SK-N-DZ (cell line): ENCODE results near the gene MEOX1.

Experiments
- DNase-seq: peaks from one replicate; pipeline ENCODE4 v3.0.0-alpha.2; 2015; ENCODE audit warnings: low spot score
- small RNA-seq, 2 experiments: library from RNA; depleted of rRNA; stranded (forward); fragments of <200 nt; gene quantifications; one replicate each; pipeline ENCODE3, GENCODE V24; 2014

MEOX1 gene

DNA sequence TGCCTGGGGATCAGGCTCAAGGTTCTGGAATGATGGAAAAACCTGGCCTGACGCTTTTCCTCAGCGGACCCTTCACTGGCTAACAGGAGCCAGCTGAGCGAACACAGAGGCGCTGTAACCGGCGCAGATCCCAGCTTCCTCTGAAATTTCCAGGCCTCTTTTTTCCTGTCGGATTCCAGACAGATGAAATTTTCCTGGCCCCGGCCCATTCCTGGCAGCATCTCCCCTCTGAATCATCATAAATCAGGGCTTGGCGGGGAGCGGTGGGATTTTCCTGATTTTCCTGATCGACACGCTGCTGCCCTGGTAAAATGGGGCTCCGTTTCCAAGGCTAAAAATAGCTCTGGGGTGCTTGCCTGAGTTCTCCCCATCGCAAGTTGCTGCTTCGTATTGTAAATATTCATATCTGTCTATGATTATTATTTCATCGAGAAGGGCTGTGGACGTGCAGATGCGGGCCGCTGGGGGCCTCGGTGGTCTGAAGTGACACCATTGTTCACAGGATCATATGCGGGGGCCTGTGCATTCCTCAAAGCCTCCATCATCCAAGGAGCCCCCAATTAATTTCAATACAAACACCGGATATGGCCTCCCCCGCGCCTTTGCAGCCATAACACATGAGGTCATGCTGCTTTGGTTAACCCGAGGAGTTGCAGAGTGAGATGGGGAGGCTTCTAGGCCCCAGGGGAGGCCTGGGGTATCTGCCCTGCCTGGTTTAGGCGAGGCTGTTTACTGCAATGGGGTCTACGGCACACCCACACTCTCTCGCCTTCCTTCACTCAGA is 69.8 kb downstream of the MEOX1 start:
- DNase-seq: peak; percentile 28

- no peak for DNase-seq
Measured at GRCh38 chr17:43591001-43591400, 70.7 kb downstream of the MEOX1 start.

Small RNA genes within 50 kb of the gene (small RNA-seq; reads per million reads assigned to genes)
- gene RF00017: 0 reads per million in 2 experiments
